ENCODE data around the gene PCID2.
"Not testable (repeated sequence)": the region's sequence is repeated elsewhere in the genome, so short reads cannot be mapped to it uniquely, and the experiment has no call there.

The PCID2 gene

DNA sequence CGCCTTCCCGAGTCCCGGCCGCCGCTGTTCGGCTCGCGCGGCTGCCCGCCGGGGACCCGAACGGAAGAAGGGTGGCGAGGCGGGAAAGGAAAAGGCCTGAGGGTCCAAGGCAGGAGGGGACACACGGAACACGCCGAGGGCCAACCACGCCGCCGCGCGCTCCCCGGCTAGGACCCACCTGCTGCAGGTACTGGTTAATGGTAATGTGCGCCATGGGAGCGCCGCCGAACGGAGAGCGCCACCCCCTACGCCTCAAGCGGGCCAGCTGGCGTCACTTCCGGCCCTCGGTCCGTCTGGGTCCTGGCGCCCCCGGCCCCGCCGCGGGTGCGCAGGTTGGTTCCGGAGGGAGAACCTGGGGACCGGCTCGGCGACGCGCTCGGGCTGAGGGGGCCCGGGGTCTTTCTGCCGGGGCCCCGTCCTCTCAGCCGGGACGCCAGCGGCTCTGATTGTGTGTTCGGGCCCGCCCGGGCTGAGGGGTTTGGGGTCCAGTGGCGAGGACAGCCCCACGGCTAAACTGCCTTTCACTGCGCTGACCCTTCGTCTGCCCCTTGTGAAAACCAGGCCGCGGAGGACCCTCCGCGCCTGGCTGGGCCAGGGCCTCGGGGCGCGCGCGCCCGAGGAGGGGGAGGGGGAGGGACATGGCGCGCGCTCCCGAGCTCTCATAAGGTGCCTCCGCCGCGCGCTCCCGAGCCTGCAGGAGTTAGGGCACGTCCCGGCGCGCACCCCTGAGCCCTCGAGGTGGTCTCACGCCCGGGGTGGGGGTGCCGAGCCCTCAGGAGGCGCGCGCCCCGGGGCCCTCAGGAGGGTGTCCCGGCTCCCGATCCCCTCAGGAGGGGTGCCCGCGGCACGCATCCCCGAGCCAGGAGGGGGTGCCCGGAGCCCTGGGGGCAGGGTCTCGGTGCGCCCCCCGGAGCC is at the start of gene PCID2:
TSS of gene PCID2 (minus strand) at position 249 of the 915 bp plus-strand sequence. CDS start at position 214, 35 bp downstream.
- Histone ChIP-seq H3K36me3 (ENCODE audit: insufficient read depth, insufficient read length, low read length) (peaks cover 52% of the 10 kb centered on the region), H3K4me1 (ENCODE audit: insufficient read depth, insufficient read length) (no peaks in the 10 kb centered on the region)

DNA sequence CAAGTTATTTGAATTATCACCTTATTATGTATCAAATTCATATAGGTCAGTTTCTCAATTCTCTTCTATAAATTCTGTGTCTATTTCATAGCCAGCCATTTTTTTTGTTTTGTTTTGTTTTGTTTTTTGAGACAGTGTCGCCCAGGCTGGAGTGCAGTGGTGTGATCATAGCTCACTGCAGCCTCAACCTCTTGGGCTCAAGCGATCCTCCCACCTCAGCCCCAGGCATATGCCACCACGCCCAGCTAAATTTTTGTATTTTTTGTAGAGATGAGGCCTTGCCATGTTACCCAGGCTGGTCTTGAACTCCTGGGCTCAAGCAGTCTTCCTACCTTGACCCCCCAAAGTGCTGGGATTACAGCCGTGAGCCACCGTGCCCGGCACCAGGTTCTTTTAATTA is 49.4 kb upstream of the PCID2 start:
- not testable (repeated sequence) for H3K4me1 ChIP-seq (ENCODE audit: insufficient read depth, insufficient read length); H3K9me3 ChIP-seq (ENCODE audit: insufficient read depth, low read length); H3K4me3 ChIP-seq (ENCODE audit: insufficient read length, low read depth); H3K27me3 ChIP-seq (ENCODE audit: insufficient read depth, insufficient read length); DNase-seq (ENCODE audit: low read depth, low spot score); H3K9ac ChIP-seq (ENCODE audit: insufficient read length, low read depth)
- peaks cover 79% of the 10 kb centered on the region for H3K36me3 ChIP-seq (ENCODE audit: insufficient read depth, insufficient read length, low read length)

More for the DNA sequence above, at the start of gene PCID2:
- Histone ChIP-seq H3K9me3 (ENCODE audit: insufficient read depth, low read length) (no peaks in the 10 kb centered on the region), H3K27me3 (ENCODE audit: insufficient read depth, insufficient read length) (no peaks in the 10 kb centered on the region), H3K9ac (ENCODE audit: insufficient read length, low read depth) (peak within 1 kb of the TSS; percentile 98), H3K4me3 (ENCODE audit: insufficient read length, low read depth) (peak within 1 kb of the TSS; percentile 97)
- TF ChIP-seq YY1 (IDR thresholded peaks at IDR 0.05; ENCODE audit: insufficient read depth, insufficient read length) (peak; percentile 8), SUZ12 (IDR thresholded peaks at IDR 0.05; ENCODE audit: extremely low read depth, insufficient read depth, insufficient read length) (no peak)
- peak; percentile 91 for DNase-seq (ENCODE audit: low read depth, low spot score)

DNA sequence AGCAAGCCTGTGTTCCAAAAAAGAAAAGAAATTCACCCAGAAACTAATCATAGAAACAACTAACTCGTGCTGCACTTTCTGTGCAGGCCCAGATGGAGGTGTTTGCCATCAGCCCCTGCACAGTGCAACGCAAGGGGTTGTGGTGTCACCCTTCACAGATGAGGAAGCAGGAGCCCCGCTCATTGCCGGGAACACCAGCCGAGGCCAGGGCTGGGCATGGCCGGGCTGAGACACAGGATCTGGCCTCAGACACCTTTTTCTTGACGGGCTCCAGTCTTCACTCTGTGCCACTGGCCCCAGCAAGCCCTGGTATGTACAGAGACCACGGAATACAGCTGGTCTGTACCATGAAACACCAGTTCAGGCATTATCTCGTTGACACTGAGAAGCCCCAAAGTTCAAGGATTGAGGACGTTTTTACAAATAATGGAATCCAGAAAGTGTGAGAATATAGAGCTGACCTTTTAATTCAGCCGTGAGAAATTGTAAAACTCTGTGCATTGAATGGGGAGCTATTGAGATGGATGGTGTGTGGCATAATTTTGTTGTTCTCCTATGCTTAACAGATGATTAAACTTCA is 44.1 kb upstream of the PCID2 start:
- DNase-seq (ENCODE audit: low read depth, low spot score), result no peak
- no peak overlapping the region for H3K4me3 ChIP-seq (ENCODE audit: insufficient read length, low read depth)
- TF ChIP-seq SUZ12 (IDR thresholded peaks at IDR 0.05; ENCODE audit: extremely low read depth, insufficient read depth, insufficient read length) (no peak), ZNF274 (IDR thresholded peaks at IDR 0.05; ENCODE audit: low read depth, low read length) (no peak), YY1 (IDR thresholded peaks at IDR 0.05; ENCODE audit: insufficient read depth, insufficient read length) (no peak)
- H3K36me3 ChIP-seq (ENCODE audit: insufficient read depth, insufficient read length, low read length), result peaks cover 92% of the 10 kb centered on the region
- H3K9ac ChIP-seq (ENCODE audit: insufficient read length, low read depth), result no peak overlapping the region
- no peaks in the 10 kb centered on the region for H3K27me3 ChIP-seq (ENCODE audit: insufficient read depth, insufficient read length)
- H3K4me1 ChIP-seq (ENCODE audit: insufficient read depth, insufficient read length), result no peaks in the 10 kb centered on the region
- H3K9me3 ChIP-seq (ENCODE audit: insufficient read depth, low read length), result no peaks in the 10 kb centered on the region

DNA sequence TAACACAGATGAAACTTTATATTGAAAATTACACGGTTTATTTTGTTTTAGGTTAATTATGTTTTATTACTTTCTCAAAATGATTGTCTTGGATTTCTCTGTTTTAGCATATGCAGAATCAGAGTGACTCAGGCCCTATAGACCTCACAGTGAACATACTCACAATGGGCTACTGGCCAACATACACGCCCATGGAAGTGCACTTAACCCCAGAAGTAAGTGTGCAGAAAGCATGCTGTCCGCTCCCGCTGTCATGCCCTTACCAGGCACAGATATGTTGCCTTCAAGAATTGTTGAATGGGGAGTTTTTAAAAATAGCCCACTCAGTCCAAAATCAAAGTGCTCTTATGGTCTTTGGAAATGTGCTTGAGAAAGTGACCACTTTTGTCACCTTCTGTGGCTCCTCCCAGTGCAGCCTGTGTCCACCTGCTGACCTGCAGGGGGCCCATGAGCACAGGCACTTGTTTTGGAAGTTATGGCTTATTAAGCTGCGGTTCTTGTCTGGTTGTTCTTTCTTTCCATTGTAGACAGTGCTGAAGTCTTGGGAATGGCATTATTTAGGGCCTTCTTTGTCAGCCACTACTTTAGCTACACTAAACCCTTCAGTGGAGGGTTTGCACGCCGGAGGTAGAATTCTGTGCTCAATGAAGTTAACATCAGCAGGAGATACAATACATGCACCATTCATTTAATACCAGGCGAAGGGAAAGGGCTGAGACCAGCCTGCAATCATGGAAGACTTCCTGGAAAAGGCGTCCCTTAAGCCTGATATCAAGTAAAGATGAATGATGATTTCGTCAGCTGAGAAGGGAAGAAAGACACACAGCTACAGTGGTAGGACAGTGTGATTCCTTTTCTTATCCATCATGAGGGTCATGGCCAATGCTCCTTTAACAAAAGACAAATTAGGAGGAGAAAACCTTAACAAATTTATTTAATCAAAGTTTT is 37.7 kb upstream of the PCID2 start:
- Histone ChIP-seq H3K9ac (ENCODE audit: insufficient read length, low read depth) (no peak overlapping the region), H3K4me1 (ENCODE audit: insufficient read depth, insufficient read length) (no peaks in the 10 kb centered on the region), H3K27me3 (ENCODE audit: insufficient read depth, insufficient read length) (no peaks in the 10 kb centered on the region), H3K9me3 (ENCODE audit: insufficient read depth, low read length) (no peaks in the 10 kb centered on the region), H3K4me3 (ENCODE audit: insufficient read length, low read depth) (no peak overlapping the region), H3K36me3 (ENCODE audit: insufficient read depth, insufficient read length, low read length) (peaks cover 86% of the 10 kb centered on the region)
- no peak for DNase-seq (ENCODE audit: low read depth, low spot score)
- no peak for TF ChIP-seq YY1 (IDR thresholded peaks at IDR 0.05; ENCODE audit: insufficient read depth, insufficient read length)
- no peak for TF ChIP-seq ZNF274 (IDR thresholded peaks at IDR 0.05; ENCODE audit: low read depth, low read length)
- no peak for TF ChIP-seq SUZ12 (IDR thresholded peaks at IDR 0.05; ENCODE audit: extremely low read depth, insufficient read depth, insufficient read length)

DNA sequence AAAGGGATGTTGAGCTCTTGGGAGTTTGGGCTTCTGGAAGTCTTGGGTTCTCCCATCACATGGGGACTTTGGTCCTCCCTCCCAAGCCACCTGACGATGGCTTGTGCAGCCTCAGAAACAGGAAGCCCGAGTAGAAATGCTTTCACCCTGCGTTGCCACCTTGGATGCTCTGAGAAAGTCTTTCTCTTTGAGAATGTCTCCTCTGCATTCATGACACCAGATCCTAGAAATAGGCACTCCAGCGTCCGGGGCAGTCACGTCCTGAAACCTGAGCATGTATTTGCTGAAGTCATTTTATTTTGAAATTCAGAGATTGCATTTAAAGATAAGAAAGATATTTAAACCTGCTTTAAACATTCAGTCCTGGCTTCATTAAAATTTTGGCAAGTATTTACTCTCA is 35.4 kb upstream of the PCID2 start:
- Histone ChIP-seq H3K9ac (ENCODE audit: insufficient read length, low read depth) (no peak overlapping the region), H3K36me3 (ENCODE audit: insufficient read depth, insufficient read length, low read length) (peaks cover 84% of the 10 kb centered on the region), H3K27me3 (ENCODE audit: insufficient read depth, insufficient read length) (no peaks in the 10 kb centered on the region), H3K4me1 (ENCODE audit: insufficient read depth, insufficient read length) (no peaks in the 10 kb centered on the region), H3K4me3 (ENCODE audit: insufficient read length, low read depth) (no peak overlapping the region), H3K9me3 (ENCODE audit: insufficient read depth, low read length) (no peaks in the 10 kb centered on the region)
- TF ChIP-seq ZNF274 (IDR thresholded peaks at IDR 0.05; ENCODE audit: low read depth, low read length), result no peak
- no peak for TF ChIP-seq YY1 (IDR thresholded peaks at IDR 0.05; ENCODE audit: insufficient read depth, insufficient read length)
- no peak for TF ChIP-seq SUZ12 (IDR thresholded peaks at IDR 0.05; ENCODE audit: extremely low read depth, insufficient read depth, insufficient read length)
- no peak for DNase-seq (ENCODE audit: low read depth, low spot score)

DNA sequence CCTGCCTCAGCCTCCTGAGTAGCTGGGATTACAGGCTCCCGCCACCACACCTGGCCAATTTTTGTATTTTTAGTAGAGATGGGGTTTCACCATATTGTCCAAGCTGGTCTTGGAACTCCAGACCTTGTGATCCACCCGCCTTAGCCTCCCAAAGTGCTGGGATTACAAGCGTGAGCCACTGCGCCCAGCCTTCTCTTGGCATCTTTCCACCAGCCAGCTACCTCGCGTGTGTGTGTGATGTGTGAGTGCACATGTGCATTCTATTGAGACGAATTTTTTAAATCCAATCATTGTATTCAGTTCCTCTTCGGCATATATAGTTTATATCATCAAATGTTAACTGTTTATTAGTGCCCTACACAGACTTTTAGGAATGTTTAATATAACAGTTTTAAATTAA is 33.2 kb upstream of the PCID2 start:
- H3K27me3 ChIP-seq (ENCODE audit: insufficient read depth, insufficient read length); DNase-seq (ENCODE audit: low read depth, low spot score); H3K4me3 ChIP-seq (ENCODE audit: insufficient read length, low read depth); H3K9me3 ChIP-seq (ENCODE audit: insufficient read depth, low read length); H3K9ac ChIP-seq (ENCODE audit: insufficient read length, low read depth); H3K4me1 ChIP-seq (ENCODE audit: insufficient read depth, insufficient read length): not testable (repeated sequence)
- peaks cover 83% of the 10 kb centered on the region for H3K36me3 ChIP-seq (ENCODE audit: insufficient read depth, insufficient read length, low read length)

DNA sequence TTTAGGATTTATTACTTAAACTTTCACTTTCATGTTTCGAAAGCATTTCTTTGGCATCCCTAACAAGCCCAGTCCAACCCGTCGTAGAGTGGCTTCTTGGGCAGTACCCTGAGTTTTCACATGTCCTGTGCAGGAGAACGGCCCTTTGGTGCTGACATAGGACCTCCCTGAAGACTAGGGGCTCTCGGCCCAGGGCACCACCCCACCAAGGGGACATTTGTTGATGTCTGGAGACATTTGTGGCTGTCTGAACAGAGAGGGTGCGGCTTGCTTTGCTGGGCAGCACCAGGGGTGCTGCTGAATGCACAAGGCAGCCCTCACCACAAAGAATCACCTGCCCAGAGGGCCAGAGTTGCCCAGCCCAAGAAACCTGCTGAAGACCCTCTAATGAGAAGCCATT is 31.5 kb upstream of the PCID2 start:
- H3K4me1 ChIP-seq (ENCODE audit: insufficient read depth, insufficient read length), result no peaks in the 10 kb centered on the region

More for the DNA sequence above, 31.5 kb upstream of the PCID2 start:
- Histone ChIP-seq H3K4me3 (ENCODE audit: insufficient read length, low read depth) (no peak overlapping the region), H3K27me3 (ENCODE audit: insufficient read depth, insufficient read length) (no peaks in the 10 kb centered on the region), H3K9ac (ENCODE audit: insufficient read length, low read depth) (no peak overlapping the region), H3K36me3 (ENCODE audit: insufficient read depth, insufficient read length, low read length) (peaks cover 79% of the 10 kb centered on the region), H3K9me3 (ENCODE audit: insufficient read depth, low read length) (no peaks in the 10 kb centered on the region)
- DNase-seq (ENCODE audit: low read depth, low spot score), result no peak
- TF ChIP-seq SUZ12 (IDR thresholded peaks at IDR 0.05; ENCODE audit: extremely low read depth, insufficient read depth, insufficient read length) (no peak), ZNF274 (IDR thresholded peaks at IDR 0.05; ENCODE audit: low read depth, low read length) (no peak), YY1 (IDR thresholded peaks at IDR 0.05; ENCODE audit: insufficient read depth, insufficient read length) (no peak)
